ENCODE results near the gene TAC1. TPM values are rescaled to one million over a fixed set of nuclear protein-coding genes. Genes with fewer than 3 reads are reported as not detected.

Gene TAC1
- total RNA-seq, 1 donor from 2014 or later, result 0.63 TPM

GRCh38 chr7:97722386-97722785, 9.5 kb upstream of the TAC1 start:
- peaks cover 49% of the 10 kb centered on the region for H3K27me3 Mint-ChIP-seq (ENCODE audit: low read depth)
- DNase-seq (ENCODE audit: low spot score in 2 of 2, unreplicated experiment in 2 of 2), result no peak
- H3K9me3 Mint-ChIP-seq, result peaks cover 4% of the 10 kb centered on the region
- H3K4me1 Mint-ChIP-seq, result no peaks in the 10 kb centered on the region
- TF ChIP-seq CTCF (IDR thresholded peaks at IDR 0.05; ENCODE audit: unreplicated experiment), result no peak
- H3K4me3 Mint-ChIP-seq, result no peak overlapping the region
- H3K36me3 Mint-ChIP-seq, result no peaks in the 10 kb centered on the region
- no peak overlapping the region for H3K27ac Mint-ChIP-seq

- Mint-ChIP-seq H3K27ac (no peak overlapping the region), H3K27me3 (ENCODE audit: low read depth) (peaks cover 91% of the 10 kb centered on the region), H3K4me1 (peaks cover 24% of the 10 kb centered on the region), H3K4me3 (peak overlapping the region; percentile 61), H3K9me3 (no peaks in the 10 kb centered on the region), H3K36me3 (no peaks in the 10 kb centered on the region)
- TF ChIP-seq CTCF (IDR thresholded peaks at IDR 0.05; ENCODE audit: unreplicated experiment), result no peak
- DNase-seq (ENCODE audit: low spot score in 2 of 2, unreplicated experiment in 2 of 2), result no peak
Observed at GRCh38 chr7:97732565-97733275, 834 bp downstream of the TAC1 start.

DNA sequence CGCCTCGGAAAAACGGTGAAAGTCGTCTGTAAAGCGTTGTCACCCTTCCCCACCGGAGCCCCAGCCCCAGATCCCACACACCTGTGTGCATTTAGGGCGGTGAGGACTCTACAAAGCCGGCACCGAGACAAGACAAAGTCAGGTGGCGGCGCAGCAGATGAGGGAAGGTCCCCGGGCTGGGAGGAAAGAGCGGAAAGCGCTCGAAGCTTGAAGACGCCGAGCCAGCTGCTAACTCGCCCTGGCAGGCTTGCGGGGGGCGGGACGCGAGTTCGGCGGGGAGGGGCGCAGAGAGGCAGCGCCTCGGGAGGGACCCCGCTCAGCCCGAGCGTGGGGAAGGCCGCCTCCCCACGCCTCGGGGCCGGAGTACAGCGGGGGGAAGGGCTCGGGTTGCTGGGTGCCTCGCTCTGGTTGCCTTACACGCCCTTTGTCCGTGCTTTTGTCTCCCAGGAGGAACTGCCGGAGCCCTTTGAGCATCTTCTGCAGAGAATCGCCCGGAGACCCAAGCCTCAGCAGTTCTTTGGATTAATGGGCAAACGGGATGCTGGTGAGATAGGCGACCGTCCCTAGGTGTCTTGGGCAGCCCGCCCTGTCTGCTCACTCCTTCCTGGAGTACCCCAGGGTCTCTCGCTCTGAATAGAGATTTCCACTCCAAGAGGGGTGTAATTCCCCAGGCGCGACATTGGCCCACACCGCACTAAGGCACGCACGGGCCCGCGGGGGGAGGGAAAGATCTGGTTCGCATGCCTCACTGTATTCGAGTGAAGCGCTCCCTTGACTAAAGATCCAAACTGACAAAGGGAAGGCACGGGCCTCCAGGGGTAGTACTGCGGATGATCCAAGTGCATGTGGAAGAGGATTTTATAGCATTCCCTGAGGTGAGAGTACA, 1.6 kb downstream of the TAC1 start:
- Mint-ChIP-seq H3K4me1 (peaks cover 24% of the 10 kb centered on the region), H3K9me3 (no peaks in the 10 kb centered on the region), H3K27me3 (ENCODE audit: low read depth) (peaks cover 90% of the 10 kb centered on the region), H3K27ac (no peak overlapping the region), H3K4me3 (peak overlapping the region; percentile 61), H3K36me3 (no peaks in the 10 kb centered on the region)
- no peak for TF ChIP-seq CTCF (IDR thresholded peaks at IDR 0.05; ENCODE audit: unreplicated experiment)
- peak in 1 of 2 experiments; percentile 45 for DNase-seq (ENCODE audit: low spot score in 2 of 2, unreplicated experiment in 2 of 2)

GRCh38 chr7:97734255-97734654, 2.4 kb downstream of the TAC1 start:
- Mint-ChIP-seq H3K9me3 (no peaks in the 10 kb centered on the region), H3K4me3 (no peak overlapping the region), H3K4me1 (peaks cover 24% of the 10 kb centered on the region), H3K36me3 (no peaks in the 10 kb centered on the region), H3K27me3 (ENCODE audit: low read depth) (peaks cover 86% of the 10 kb centered on the region), H3K27ac (no peak overlapping the region)
- no peak for DNase-seq (ENCODE audit: low spot score in 2 of 2, unreplicated experiment in 2 of 2)
- no peak for TF ChIP-seq CTCF (IDR thresholded peaks at IDR 0.05; ENCODE audit: unreplicated experiment)

GRCh38 chr7:97735075-97735474, 3.2 kb downstream of the TAC1 start:
- DNase-seq (ENCODE audit: low spot score in 2 of 2, unreplicated experiment in 2 of 2), result no peak
- H3K27ac Mint-ChIP-seq, result no peak overlapping the region
- H3K27me3 Mint-ChIP-seq (ENCODE audit: low read depth), result peaks cover 83% of the 10 kb centered on the region
- H3K4me3 Mint-ChIP-seq, result no peak overlapping the region
- no peak for TF ChIP-seq CTCF (IDR thresholded peaks at IDR 0.05; ENCODE audit: unreplicated experiment)
- no peaks in the 10 kb centered on the region for H3K36me3 Mint-ChIP-seq
- H3K9me3 Mint-ChIP-seq, result no peaks in the 10 kb centered on the region
- peaks cover 26% of the 10 kb centered on the region for H3K4me1 Mint-ChIP-seq

Measured in mesothelial cell of epicardium (in vitro differentiated cells).